ENCODE data around the gene PIGS.

PIGS gene

GRCh38 chr17:28548417-28549130 lies 22.8 kb downstream of the PIGS start:
- Histone ChIP-seq H3K36me3 (ENCODE audit: control insufficient read depth, insufficient read depth, low read length) (no peaks in the 10 kb centered on the region), H3K79me2 (ENCODE audit: control insufficient read depth, insufficient read depth, low read length) (no peaks in the 10 kb centered on the region), H4K5ac (ENCODE audit: low read length) (no peak overlapping the region), H3K79me1 (ENCODE audit: low read length) (peaks cover 6% of the 10 kb centered on the region), H3K27ac (ENCODE audit: low read depth, low read length) (no peak overlapping the region), H3K9ac (ENCODE audit: low read length) (no peak overlapping the region), H2BK120ac (ENCODE audit: low read depth, low read length) (no peak overlapping the region), H3K4me1 (ENCODE audit: control insufficient read depth, low read depth, low read length) (peaks cover 6% of the 10 kb centered on the region), H2AK5ac (ENCODE audit: low read length) (no peak overlapping the region), H3K4ac (ENCODE audit: low read depth, low read length) (no peak overlapping the region), H3K56ac (ENCODE audit: low read length) (no peak overlapping the region), H4K8ac (ENCODE audit: low read depth, low read length) (no peak overlapping the region), H2BK15ac (replicated peaks; ENCODE audit: low read depth) (no peak overlapping the region), H3K4me3 (ENCODE audit: low read length) (no peak overlapping the region), H3K27me3 (ENCODE audit: insufficient read depth, low read length, poor library complexity) (no peaks in the 10 kb centered on the region), H2BK5ac (ENCODE audit: low read length) (no peak overlapping the region), H3K23ac (ENCODE audit: low read length) (no peak overlapping the region), H3K4me2 (ENCODE audit: low read length) (no peak overlapping the region), H3K18ac (ENCODE audit: low read length) (no peak overlapping the region)
- no CpG with 5 or more reads among the region's 6 CpGs for WGBS (ENCODE audit: extremely low coverage, insufficient coverage, low lambda C conversion rate)
- no peak for DNase-seq

- H2BK120ac ChIP-seq (ENCODE audit: low read depth, low read length), result no peak overlapping the region
- peak; percentile 84 for DNase-seq
These were observed 23.5 kb downstream of the PIGS start for GRCh38 chr17:28547623-28548416.

GRCh38 chr17:28547096-28547622 lies 24.2 kb downstream of the PIGS start:
- no peak overlapping the region for H2BK120ac ChIP-seq (ENCODE audit: low read depth, low read length)
- no peak overlapping the region for H3K4me3 ChIP-seq (ENCODE audit: low read length)
- H3K4me1 ChIP-seq (ENCODE audit: control insufficient read depth, low read depth, low read length), result peaks cover 4% of the 10 kb centered on the region
- H3K27me3 ChIP-seq (ENCODE audit: insufficient read depth, low read length, poor library complexity), result no peaks in the 10 kb centered on the region
- H2BK5ac ChIP-seq (ENCODE audit: low read length), result no peak overlapping the region
- H3K9ac ChIP-seq (ENCODE audit: low read length), result no peak overlapping the region
- H3K18ac ChIP-seq (ENCODE audit: low read length), result no peak overlapping the region
- no peaks in the 10 kb centered on the region for H3K79me2 ChIP-seq (ENCODE audit: control insufficient read depth, insufficient read depth, low read length)
- H3K4ac ChIP-seq (ENCODE audit: low read depth, low read length), result no peak overlapping the region
- no peak overlapping the region for H3K27ac ChIP-seq (ENCODE audit: low read depth, low read length)
- no peak overlapping the region for H3K56ac ChIP-seq (ENCODE audit: low read length)
- H3K23ac ChIP-seq (ENCODE audit: low read length), result no peak overlapping the region
- WGBS (ENCODE audit: extremely low coverage, insufficient coverage, low lambda C conversion rate), result no CpG with 5 or more reads among the region's 14 CpGs
- H3K4me2 ChIP-seq (ENCODE audit: low read length), result no peak overlapping the region
- peaks cover 6% of the 10 kb centered on the region for H3K79me1 ChIP-seq (ENCODE audit: low read length)
- no peak for DNase-seq
- H2BK15ac ChIP-seq (replicated peaks; ENCODE audit: low read depth), result no peak overlapping the region
- no peak overlapping the region for H4K5ac ChIP-seq (ENCODE audit: low read length)
- no peak overlapping the region for H4K8ac ChIP-seq (ENCODE audit: low read depth, low read length)
- H3K36me3 ChIP-seq (ENCODE audit: control insufficient read depth, insufficient read depth, low read length), result no peaks in the 10 kb centered on the region
- H2AK5ac ChIP-seq (ENCODE audit: low read length), result no peak overlapping the region

More at GRCh38 chr17:28547623-28548416, 23.5 kb downstream of the PIGS start:
- Histone ChIP-seq H3K79me1 (ENCODE audit: low read length) (peaks cover 6% of the 10 kb centered on the region), H3K4me2 (ENCODE audit: low read length) (no peak overlapping the region), H3K79me2 (ENCODE audit: control insufficient read depth, insufficient read depth, low read length) (no peaks in the 10 kb centered on the region), H4K8ac (ENCODE audit: low read depth, low read length) (no peak overlapping the region), H3K18ac (ENCODE audit: low read length) (no peak overlapping the region), H3K56ac (ENCODE audit: low read length) (peak overlapping the region; percentile 20), H3K27me3 (ENCODE audit: insufficient read depth, low read length, poor library complexity) (no peaks in the 10 kb centered on the region), H3K4ac (ENCODE audit: low read depth, low read length) (no peak overlapping the region), H2BK15ac (replicated peaks; ENCODE audit: low read depth) (no peak overlapping the region), H2BK5ac (ENCODE audit: low read length) (no peak overlapping the region), H4K5ac (ENCODE audit: low read length) (no peak overlapping the region), H3K36me3 (ENCODE audit: control insufficient read depth, insufficient read depth, low read length) (no peaks in the 10 kb centered on the region), H2AK5ac (ENCODE audit: low read length) (no peak overlapping the region), H3K27ac (ENCODE audit: low read depth, low read length) (no peak overlapping the region), H3K4me1 (ENCODE audit: control insufficient read depth, low read depth, low read length) (peaks cover 6% of the 10 kb centered on the region), H3K9ac (ENCODE audit: low read length) (no peak overlapping the region), H3K23ac (ENCODE audit: low read length) (no peak overlapping the region), H3K4me3 (ENCODE audit: low read length) (no peak overlapping the region)
- WGBS (ENCODE audit: extremely low coverage, insufficient coverage, low lambda C conversion rate), result no CpG with 5 or more reads among the region's 26 CpGs

- Histone ChIP-seq H4K8ac (ENCODE audit: low read depth, low read length) (no peak overlapping the region), H3K4me2 (ENCODE audit: low read length) (no peak overlapping the region), H2BK15ac (replicated peaks; ENCODE audit: low read depth) (no peak overlapping the region), H3K4me1 (ENCODE audit: control insufficient read depth, low read depth, low read length) (no peaks in the 10 kb centered on the region), H3K9ac (ENCODE audit: low read length) (no peak overlapping the region), H2BK5ac (ENCODE audit: low read length) (no peak overlapping the region), H4K5ac (ENCODE audit: low read length) (no peak overlapping the region), H3K23ac (ENCODE audit: low read length) (no peak overlapping the region), H3K79me2 (ENCODE audit: control insufficient read depth, insufficient read depth, low read length) (no peaks in the 10 kb centered on the region), H3K18ac (ENCODE audit: low read length) (no peak overlapping the region), H3K79me1 (ENCODE audit: low read length) (no peaks in the 10 kb centered on the region), H3K36me3 (ENCODE audit: control insufficient read depth, insufficient read depth, low read length) (no peaks in the 10 kb centered on the region), H2AK5ac (ENCODE audit: low read length) (no peak overlapping the region), H3K27me3 (ENCODE audit: insufficient read depth, low read length, poor library complexity) (no peaks in the 10 kb centered on the region), H3K56ac (ENCODE audit: low read length) (no peak overlapping the region), H2BK120ac (ENCODE audit: low read depth, low read length) (no peak overlapping the region), H3K4ac (ENCODE audit: low read depth, low read length) (no peak overlapping the region), H3K27ac (ENCODE audit: low read depth, low read length) (no peak overlapping the region), H3K4me3 (ENCODE audit: low read length) (no peak overlapping the region)
- no CpG with 5 or more reads among the region's 6 CpGs for WGBS (ENCODE audit: extremely low coverage, insufficient coverage, low lambda C conversion rate)
- DNase-seq, result no peak
These were observed 25.4 kb downstream of the PIGS start for GRCh38 chr17:28545787-28546415.

- H3K27me3 ChIP-seq (ENCODE audit: insufficient read depth, low read length, poor library complexity), result no peaks in the 10 kb centered on the region
- H3K4ac ChIP-seq (ENCODE audit: low read depth, low read length), result no peak overlapping the region
- no peaks in the 10 kb centered on the region for H3K36me3 ChIP-seq (ENCODE audit: control insufficient read depth, insufficient read depth, low read length)
- no peak overlapping the region for H2AK5ac ChIP-seq (ENCODE audit: low read length)
- no peak overlapping the region for H3K27ac ChIP-seq (ENCODE audit: low read depth, low read length)
- no peak overlapping the region for H3K18ac ChIP-seq (ENCODE audit: low read length)
- no CpG with 5 or more reads among the region's 2 CpGs for WGBS (ENCODE audit: extremely low coverage, insufficient coverage, low lambda C conversion rate)
- no peak overlapping the region for H4K8ac ChIP-seq (ENCODE audit: low read depth, low read length)
- no peak overlapping the region for H3K23ac ChIP-seq (ENCODE audit: low read length)
- H4K5ac ChIP-seq (ENCODE audit: low read length), result no peak overlapping the region
- no peaks in the 10 kb centered on the region for H3K79me1 ChIP-seq (ENCODE audit: low read length)
- no peak overlapping the region for H3K56ac ChIP-seq (ENCODE audit: low read length)
- no peaks in the 10 kb centered on the region for H3K4me1 ChIP-seq (ENCODE audit: control insufficient read depth, low read depth, low read length)
- no peak for DNase-seq
- no peaks in the 10 kb centered on the region for H3K79me2 ChIP-seq (ENCODE audit: control insufficient read depth, insufficient read depth, low read length)
- H3K4me3 ChIP-seq (ENCODE audit: low read length), result no peak overlapping the region
- H2BK15ac ChIP-seq (replicated peaks; ENCODE audit: low read depth), result no peak overlapping the region
- no peak overlapping the region for H2BK5ac ChIP-seq (ENCODE audit: low read length)
- no peak overlapping the region for H2BK120ac ChIP-seq (ENCODE audit: low read depth, low read length)
- H3K4me2 ChIP-seq (ENCODE audit: low read length), result no peak overlapping the region
- H3K9ac ChIP-seq (ENCODE audit: low read length), result no peak overlapping the region
These were observed 26.2 kb downstream of the PIGS start for GRCh38 chr17:28545141-28545503.

All from mesendoderm (in vitro differentiated cells).